AG04450 (cell line): ENCODE results near the gene RHBDD3. TPM values are rescaled to one million over a fixed set of nuclear protein-coding genes. Genes with fewer than 3 reads are reported as not detected.
"Not testable (repeated sequence)": the region's sequence is repeated elsewhere in the genome, so short reads cannot be mapped to it uniquely, and the experiment has no call there.

ENCODE experiments used
- CTCF ChIA-PET: fragments of 300-600, 350-600 bp; formaldehyde crosslinking; extraction: SDS; loops from one replicate; lab custom pipeline; 2022; ENCODE audit warnings: antibody characterized with exemption, inconsistent platforms; lab: Charles Lee
- POLR2A ChIA-PET: fragments of 350-600 bp; formaldehyde crosslinking; extraction: SDS; loops from one replicate; lab custom pipeline; 2021; ENCODE audit warnings: antibody characterized with exemption, inconsistent platforms; lab: Yijun Ruan, JAX
- DNase-seq: peaks from one replicate; pipeline ENCODE4 v3.0.0-alpha.2; 2011; ENCODE audit warnings: low read depth, low spot score
- H3K27ac ChIP-seq: one replicate; pipeline ENCODE4 v1.5.1; 2012; ENCODE audit warnings: low read depth, low read length, control low read depth
- H3K27me3 ChIP-seq: one replicate; pipeline ENCODE4 v1.6.0; 2012; ENCODE audit warnings: low read length; ENCODE audit not compliant: control insufficient read depth, insufficient read depth
- H3K4me3 ChIP-seq: 2 replicates; pipeline ENCODE4 v1.5.1; 2011; ENCODE audit warnings: mild to moderate bottlenecking, low read depth, low read length, control low read depth
- H3K9me3 ChIP-seq: 2 replicates; pipeline ENCODE4 v1.5.1; 2012; ENCODE audit warnings: low read length; ENCODE audit not compliant: control insufficient read depth, insufficient read depth
- CTCF ChIP-seq: IDR thresholded peaks from 2 replicates; pipeline ENCODE4 v1.5.1; 2011; ENCODE audit warnings: low read depth, low read length, control low read depth, inconsistent platforms
- polyA plus RNA-seq: library from polyadenylated mRNA; depleted of rRNA; stranded (reverse); fragments of >200 nt; gene quantifications from 2 replicates; pipeline ENCODE4 v1.2.3, GENCODE V29; 2011

Gene RHBDD3
- polyA plus RNA-seq, 1 experiment = 9.9 TPM

GRCh38 chr22:29244785-29245625 is 22.8 kb downstream of the RHBDD3 start:
- no peak for DNase-seq
- Histone ChIP-seq H3K4me3 (no peak overlapping the region), H3K27me3 (peaks cover 8% of the 10 kb centered on the region), H3K9me3 (peaks cover 4% of the 10 kb centered on the region), H3K27ac (no peak overlapping the region)
- no peak for TF ChIP-seq CTCF
- CTCF ChIA-PET = interaction anchor here (0.5 to 3.1 kb wide), 31 partner anchors 9 to 645 kb away, joined by 3 to 26 read pairs (median 7); partner anchors contain the start of gene KREMEN1
- POLR2A ChIA-PET = no interaction called here

- Histone ChIP-seq H3K9me3 (peaks cover 8% of the 10 kb centered on the region), H3K4me3 (no peak overlapping the region), H3K27ac (no peak overlapping the region), H3K27me3 (peaks cover 9% of the 10 kb centered on the region)
- CTCF ChIA-PET = interaction anchor here (3.1 kb wide), 1 partner anchor 90 kb away, joined by 26 read pairs; no protein-coding TSS in a partner anchor
- POLR2A ChIA-PET = no interaction called here
- DNase-seq = no peak
- TF ChIP-seq CTCF = no peak
These were observed 23.8 kb downstream of the RHBDD3 start for GRCh38 chr22:29243874-29244446.

GRCh38 chr22:29240481-29240880 is 27.3 kb downstream of the RHBDD3 start:
- DNase-seq, H3K27me3 ChIP-seq, POLR2A ChIA-PET, H3K4me3 ChIP-seq, CTCF ChIA-PET, H3K9me3 ChIP-seq, H3K27ac ChIP-seq: not testable (repeated sequence)

- ChIA-PET POLR2A (no interaction called here), CTCF (interaction anchor here (0.6 to 2.0 kb wide), 2 partner anchors 12 to 377 kb away, joined by 3 to 11 read pairs; no protein-coding TSS in a partner anchor)
- Histone ChIP-seq H3K27me3 (peaks cover 12% of the 10 kb centered on the region), H3K27ac (no peak overlapping the region), H3K4me3 (no peak overlapping the region), H3K9me3 (peaks cover 6% of the 10 kb centered on the region)
- TF ChIP-seq CTCF = no peak
- DNase-seq = no peak
These were observed 34.4 kb downstream of the RHBDD3 start for GRCh38 chr22:29233277-29233877.

GRCh38 chr22:29231971-29232959 is 35.5 kb downstream of the RHBDD3 start:
- peaks cover 12% of the 10 kb centered on the region for H3K27me3 ChIP-seq
- H3K9me3 ChIP-seq = peaks cover 6% of the 10 kb centered on the region
- no peak for TF ChIP-seq CTCF
- no peak overlapping the region for H3K4me3 ChIP-seq
- no peak overlapping the region for H3K27ac ChIP-seq
- DNase-seq = no peak
- CTCF ChIA-PET = no interaction called here
- POLR2A ChIA-PET = no interaction called here
